Effector memory CD4-positive, alpha-beta T cell (primary cell): ENCODE data around the gene TTC39A.

ENCODE experiments used
- DNase-seq, 3 donors: peaks; one replicate each; pipeline ENCODE4 v3.0.0-alpha.2; 2020
- H3K27ac ChIP-seq: 2 replicates; pipeline ENCODE4 v1.7.0; 2013; ENCODE audit warnings: mild to moderate bottlenecking, low read length, moderate library complexity; ENCODE audit not compliant: insufficient read depth, poor library complexity, severe bottlenecking
- H3K27me3 ChIP-seq: replicated peaks from 2 replicates; pipeline ENCODE4 v1.7.0; 2013; ENCODE audit warnings: mild to moderate bottlenecking, low read length; ENCODE audit not compliant: insufficient read depth, control insufficient read depth, poor library complexity, severe bottlenecking
- H3K36me3 ChIP-seq: 2 replicates; pipeline ENCODE4 v1.7.0; 2013; ENCODE audit warnings: mild to moderate bottlenecking, low read length, moderate library complexity; ENCODE audit not compliant: control insufficient read depth, insufficient read depth
- H3K4me1 ChIP-seq: 2 replicates; pipeline ENCODE4 v1.7.0; 2013; ENCODE audit warnings: low read length, mild to moderate bottlenecking; ENCODE audit not compliant: control insufficient read depth, insufficient read depth, poor library complexity, severe bottlenecking
- H3K4me3 ChIP-seq: 2 replicates; pipeline ENCODE4 v1.7.0; 2013; ENCODE audit warnings: low read length, low read depth, mild to moderate bottlenecking; ENCODE audit not compliant: insufficient read depth, poor library complexity, severe bottlenecking
- H3K9me3 ChIP-seq: 2 replicates; pipeline ENCODE4 v1.7.0; 2013; ENCODE audit warnings: mild to moderate bottlenecking, low read length, moderate library complexity; ENCODE audit not compliant: control insufficient read depth

TTC39A gene

GRCh38 chr1:51289676-51290488 is 40.5 kb downstream of the TTC39A start:
- no peaks in the 10 kb centered on the region for H3K36me3 ChIP-seq
- no peak overlapping the region for H3K4me3 ChIP-seq
- H3K27me3 ChIP-seq = no peaks in the 10 kb centered on the region
- no peaks in the 10 kb centered on the region for H3K9me3 ChIP-seq
- no peak overlapping the region for H3K27ac ChIP-seq
- no peak for DNase-seq
- H3K4me1 ChIP-seq = no peaks in the 10 kb centered on the region

DNA sequence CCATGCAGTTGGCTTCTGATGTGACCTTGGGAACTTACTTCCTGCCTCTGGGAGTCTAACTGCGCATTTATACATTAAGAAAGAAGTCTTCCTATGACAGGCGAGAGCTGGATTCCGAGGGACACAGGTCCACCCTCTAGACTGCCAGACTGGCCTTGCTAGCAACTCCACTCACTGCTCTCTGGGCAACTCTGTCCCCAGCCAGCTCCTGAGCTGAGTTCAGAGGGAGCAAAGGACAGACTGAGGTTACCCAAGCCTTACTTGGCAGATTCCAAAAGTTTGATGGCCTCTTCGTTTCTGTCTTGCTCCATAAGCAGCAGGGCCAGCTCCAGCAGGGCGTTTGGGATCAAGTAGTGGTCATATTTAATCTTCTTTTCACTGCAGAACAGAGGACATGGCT is 41.8 kb downstream of the TTC39A start:
- Histone ChIP-seq H3K4me1 (no peaks in the 10 kb centered on the region), H3K9me3 (no peaks in the 10 kb centered on the region), H3K27ac (no peak overlapping the region), H3K4me3 (no peak overlapping the region), H3K27me3 (no peaks in the 10 kb centered on the region), H3K36me3 (no peaks in the 10 kb centered on the region)
- DNase-seq = no peak

- no peaks in the 10 kb centered on the region for H3K27me3 ChIP-seq
- H3K4me3 ChIP-seq = no peak overlapping the region
- H3K4me1 ChIP-seq = no peaks in the 10 kb centered on the region
- DNase-seq = no peak
- H3K27ac ChIP-seq = no peak overlapping the region
- H3K36me3 ChIP-seq = no peaks in the 10 kb centered on the region
- no peaks in the 10 kb centered on the region for H3K9me3 ChIP-seq
These were observed 42.4 kb downstream of the TTC39A start for GRCh38 chr1:51287966-51288365.

GRCh38 chr1:51285055-51285454 is 45.3 kb downstream of the TTC39A start:
- H3K36me3 ChIP-seq = no peaks in the 10 kb centered on the region
- DNase-seq = no peak
- no peak overlapping the region for H3K27ac ChIP-seq
- no peaks in the 10 kb centered on the region for H3K9me3 ChIP-seq
- no peaks in the 10 kb centered on the region for H3K27me3 ChIP-seq
- H3K4me3 ChIP-seq = no peak overlapping the region
- H3K4me1 ChIP-seq = no peaks in the 10 kb centered on the region

- no peaks in the 10 kb centered on the region for H3K4me1 ChIP-seq
- no peaks in the 10 kb centered on the region for H3K27me3 ChIP-seq
- H3K36me3 ChIP-seq = no peaks in the 10 kb centered on the region
- H3K9me3 ChIP-seq = no peaks in the 10 kb centered on the region
- no peak overlapping the region for H3K27ac ChIP-seq
- H3K4me3 ChIP-seq = no peak overlapping the region
- DNase-seq = no peak
These were observed 45.8 kb downstream of the TTC39A start for GRCh38 chr1:51284487-51284954.

- H3K4me3 ChIP-seq = no peak overlapping the region
- H3K27ac ChIP-seq = no peak overlapping the region
- no peaks in the 10 kb centered on the region for H3K9me3 ChIP-seq
- no peak for DNase-seq
- no peaks in the 10 kb centered on the region for H3K4me1 ChIP-seq
- H3K27me3 ChIP-seq = no peaks in the 10 kb centered on the region
- no peaks in the 10 kb centered on the region for H3K36me3 ChIP-seq
These were observed 46.4 kb downstream of the TTC39A start for GRCh38 chr1:51283979-51284378.

DNA sequence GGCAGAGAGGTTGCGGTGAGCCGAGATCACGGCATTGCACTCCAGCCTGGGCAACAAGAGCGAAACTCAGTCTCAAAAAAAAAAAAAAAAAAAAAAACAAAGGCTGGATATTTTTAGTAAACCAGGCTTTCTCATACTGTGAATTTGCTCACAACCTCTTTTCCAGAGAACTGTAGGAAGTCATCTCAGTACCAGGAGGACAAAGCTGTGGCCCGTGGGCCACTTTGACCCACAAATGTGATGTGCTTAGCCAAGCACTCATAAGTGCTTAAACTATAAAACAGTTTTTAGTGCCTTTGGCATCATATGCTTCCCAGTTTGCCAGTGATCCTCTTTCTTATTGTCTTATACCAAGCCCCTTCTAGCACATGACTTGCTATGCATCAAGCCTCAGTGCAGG is 47.8 kb downstream of the TTC39A start:
- Histone ChIP-seq H3K4me3 (no peak overlapping the region), H3K27ac (no peak overlapping the region), H3K36me3 (no peaks in the 10 kb centered on the region), H3K4me1 (no peaks in the 10 kb centered on the region), H3K9me3 (no peaks in the 10 kb centered on the region), H3K27me3 (no peaks in the 10 kb centered on the region)
- DNase-seq = no peak

DNA sequence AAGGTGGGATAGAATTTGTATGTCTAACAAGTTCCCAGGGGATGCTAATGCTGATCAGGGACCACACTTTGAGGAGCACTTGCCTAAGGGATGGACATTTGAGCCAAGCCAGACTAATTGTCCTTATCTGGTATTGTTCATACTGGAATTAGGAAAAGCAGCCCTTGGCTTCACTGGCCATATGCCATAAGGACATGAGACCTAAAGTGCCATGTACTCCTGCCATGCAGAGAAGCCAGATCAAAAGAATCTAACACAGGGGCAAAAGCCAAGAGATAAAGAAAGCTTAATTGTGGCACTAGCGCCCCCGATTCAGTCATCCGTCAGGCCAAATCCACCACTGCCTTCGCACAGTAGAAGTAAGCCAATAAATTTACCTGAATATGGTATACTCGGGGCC is 48.6 kb downstream of the TTC39A start:
- no peak overlapping the region for H3K27ac ChIP-seq
- no peak for DNase-seq
- no peaks in the 10 kb centered on the region for H3K36me3 ChIP-seq
- no peaks in the 10 kb centered on the region for H3K9me3 ChIP-seq
- H3K4me1 ChIP-seq = no peaks in the 10 kb centered on the region
- no peak overlapping the region for H3K4me3 ChIP-seq
- no peaks in the 10 kb centered on the region for H3K27me3 ChIP-seq

GRCh38 chr1:51280321-51280978 is 49.9 kb downstream of the TTC39A start:
- no peak overlapping the region for H3K4me3 ChIP-seq
- H3K27ac ChIP-seq = no peak overlapping the region
- no peaks in the 10 kb centered on the region for H3K27me3 ChIP-seq
- no peaks in the 10 kb centered on the region for H3K9me3 ChIP-seq
- no peak for DNase-seq
- no peaks in the 10 kb centered on the region for H3K36me3 ChIP-seq
- no peaks in the 10 kb centered on the region for H3K4me1 ChIP-seq

DNA sequence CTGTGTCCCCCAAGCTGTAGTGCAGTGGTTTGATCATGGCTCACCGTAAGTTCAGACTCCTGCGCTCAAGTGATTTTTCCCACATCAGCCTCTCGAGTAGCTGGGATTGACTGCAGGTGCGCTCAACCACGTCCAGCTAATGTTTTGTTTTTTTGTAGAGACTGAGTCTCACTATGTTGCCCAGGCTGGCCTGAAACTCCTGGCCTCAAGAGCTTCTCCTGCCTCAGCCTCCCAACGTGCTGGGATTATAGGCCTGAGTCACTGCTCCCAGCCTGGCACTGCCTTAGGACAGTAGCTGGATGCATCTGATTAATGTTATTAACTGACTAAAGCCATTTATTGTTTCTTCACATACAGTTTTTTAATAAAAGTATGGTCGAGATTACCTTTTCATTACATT is 54.1 kb downstream of the TTC39A start:
- peaks cover 10% of the 10 kb centered on the region for H3K36me3 ChIP-seq
- no peak overlapping the region for H3K27ac ChIP-seq
- no peaks in the 10 kb centered on the region for H3K9me3 ChIP-seq
- DNase-seq = no peak
- no peaks in the 10 kb centered on the region for H3K4me1 ChIP-seq
- no peak overlapping the region for H3K4me3 ChIP-seq
- no peaks in the 10 kb centered on the region for H3K27me3 ChIP-seq
